Keratinocyte (primary cell): ENCODE measurements around the gene FBXO47.

Experiments
- EZH2 ChIP-seq: IDR thresholded peaks from one replicate; pipeline ENCODE4 v1.6.1; 2012; ENCODE audit warnings: inconsistent platforms, mild to moderate bottlenecking, low read length, moderate library complexity
- TF ChIP-seq, protein P1 (sequence below), 3 experiments: IDR thresholded peaks in 1 of 3; conservative IDR thresholded peaks in 1 of 3; optimal IDR thresholded peaks in 1 of 3; 2 replicates in 2 of 3; 3 replicates in 1 of 3; pipeline versions ENCODE3 to v1.5.1; 2011; ENCODE audit warnings: low read length in 3 of 3, mild to moderate bottlenecking in 3 of 3, moderate library complexity in 2 of 3, control low read depth in 1 of 3, inconsistent platforms in 1 of 3; ENCODE audit not compliant: insufficient read depth in 2 of 3; ENCODE audit errors: extremely low read depth in 1 of 3

DNA sequence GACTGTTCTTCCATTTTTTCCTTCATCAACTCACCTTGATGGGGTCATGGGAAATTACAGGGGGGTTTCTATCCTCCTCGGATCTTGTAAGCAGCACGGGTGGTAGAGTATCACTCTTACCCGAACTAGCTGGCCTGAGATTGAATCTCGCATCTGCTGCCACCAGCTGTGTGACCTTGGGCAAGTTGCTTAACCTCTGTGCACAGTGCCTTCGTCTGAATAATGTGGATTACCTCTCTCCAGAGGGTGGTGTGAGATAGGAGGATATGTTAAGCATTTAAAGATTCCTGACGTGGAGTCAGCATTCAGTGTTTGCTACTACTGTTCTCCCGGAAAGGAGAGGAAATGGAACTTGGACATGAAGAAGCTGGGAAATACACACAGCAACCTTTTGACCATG lies 72.9 kb downstream of the FBXO47 start:
- TF ChIP-seq, protein P1, sequence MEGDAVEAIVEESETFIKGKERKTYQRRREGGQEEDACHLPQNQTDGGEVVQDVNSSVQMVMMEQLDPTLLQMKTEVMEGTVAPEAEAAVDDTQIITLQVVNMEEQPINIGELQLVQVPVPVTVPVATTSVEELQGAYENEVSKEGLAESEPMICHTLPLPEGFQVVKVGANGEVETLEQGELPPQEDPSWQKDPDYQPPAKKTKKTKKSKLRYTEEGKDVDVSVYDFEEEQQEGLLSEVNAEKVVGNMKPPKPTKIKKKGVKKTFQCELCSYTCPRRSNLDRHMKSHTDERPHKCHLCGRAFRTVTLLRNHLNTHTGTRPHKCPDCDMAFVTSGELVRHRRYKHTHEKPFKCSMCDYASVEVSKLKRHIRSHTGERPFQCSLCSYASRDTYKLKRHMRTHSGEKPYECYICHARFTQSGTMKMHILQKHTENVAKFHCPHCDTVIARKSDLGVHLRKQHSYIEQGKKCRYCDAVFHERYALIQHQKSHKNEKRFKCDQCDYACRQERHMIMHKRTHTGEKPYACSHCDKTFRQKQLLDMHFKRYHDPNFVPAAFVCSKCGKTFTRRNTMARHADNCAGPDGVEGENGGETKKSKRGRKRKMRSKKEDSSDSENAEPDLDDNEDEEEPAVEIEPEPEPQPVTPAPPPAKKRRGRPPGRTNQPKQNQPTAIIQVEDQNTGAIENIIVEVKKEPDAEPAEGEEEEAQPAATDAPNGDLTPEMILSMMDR (optimal IDR thresholded peaks at IDR 0.05 in 1 of 3, IDR thresholded peaks at IDR 0.05 in 1 of 3, conservative IDR thresholded peaks at IDR 0.05 in 1 of 3; ENCODE audit: extremely low read depth in 1 of 3, insufficient read depth in 2 of 3, low read length in 3 of 3): no peak
- TF ChIP-seq EZH2: no peak
